SK-N-SH (cell line): Measurements from ENCODE around the gene COL5A1.

Experiments used
- CTCF ChIP-seq: fragments of 200-600 bp; sonication (generic); IDR thresholded peaks from 2 replicates; pipeline ENCODE4 v1.6.1; 2017; ENCODE audit warnings: antibody characterized with exemption, mild to moderate bottlenecking, moderate library complexity
- FOXM1 ChIP-seq: IDR thresholded peaks from 2 replicates; pipeline ENCODE4 v1.4.0; 2012; ENCODE audit warnings: low read depth, mild to moderate bottlenecking
- MXI1 ChIP-seq: IDR thresholded peaks from 2 replicates; pipeline ENCODE4 v1.6.1; 2012; ENCODE audit warnings: mild to moderate bottlenecking, low read depth, low read length, improper control_type of control experiment
- RAD21 ChIP-seq: IDR thresholded peaks from 2 replicates; pipeline ENCODE4 v1.6.1; 2012; ENCODE audit warnings: mild to moderate bottlenecking, low read length
- REST ChIP-seq: IDR thresholded peaks from 2 replicates; pipeline ENCODE4 v1.6.1; 2012; ENCODE audit warnings: mild to moderate bottlenecking, low read depth, low read length, moderate library complexity
- SIN3A ChIP-seq: IDR thresholded peaks from 2 replicates; pipeline ENCODE4 v1.6.1; 2012; ENCODE audit warnings: low read depth, mild to moderate bottlenecking, low read length, moderate library complexity, borderline replicate concordance
- TF ChIP-seq, protein P1 (sequence below): IDR thresholded peaks from 2 replicates; pipeline ENCODE4 v1.4.0; 2012; ENCODE audit warnings: low read depth

DNA sequence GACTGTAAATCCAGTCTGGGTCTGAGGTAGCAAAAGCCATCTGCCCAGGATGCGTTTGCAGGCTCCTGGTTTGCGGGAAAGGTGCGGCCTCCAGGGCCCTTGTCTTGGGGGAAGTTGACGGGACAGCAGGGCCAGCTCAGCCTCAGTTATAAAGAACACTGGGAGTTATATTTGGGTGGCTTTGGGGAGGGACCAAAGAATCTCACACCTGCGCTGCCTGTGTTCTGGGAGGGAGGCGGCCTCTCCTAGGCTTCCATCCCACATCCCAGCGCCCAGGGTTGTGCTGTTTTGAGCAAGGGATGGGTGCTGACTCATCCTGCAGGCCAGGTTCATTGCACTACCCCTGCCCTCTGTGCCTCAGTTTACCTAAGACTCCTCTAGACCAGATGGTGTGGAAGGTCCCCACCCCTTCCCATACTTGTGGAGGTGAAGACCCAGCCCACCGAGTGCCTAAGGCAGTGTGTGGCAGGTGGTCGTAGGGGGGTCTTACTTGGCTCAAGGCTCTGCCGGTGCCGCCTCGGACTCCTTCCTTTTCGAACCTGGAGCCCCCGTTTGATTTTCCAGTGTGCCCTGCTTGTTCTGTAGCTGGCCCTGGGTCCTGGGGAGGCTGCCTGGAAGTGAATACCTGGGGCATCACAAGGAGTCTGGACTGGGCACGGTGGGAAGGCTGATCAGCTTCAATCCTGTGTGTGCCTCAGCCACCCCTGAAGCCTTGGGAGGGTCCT lies 199.7 kb downstream of the COL5A1 start:
- TF ChIP-seq CTCF (no peak), RAD21 (no peak), REST (no peak), MXI1 (no peak), FOXM1 (no peak), SIN3A (no peak)
- TF ChIP-seq, protein P1, sequence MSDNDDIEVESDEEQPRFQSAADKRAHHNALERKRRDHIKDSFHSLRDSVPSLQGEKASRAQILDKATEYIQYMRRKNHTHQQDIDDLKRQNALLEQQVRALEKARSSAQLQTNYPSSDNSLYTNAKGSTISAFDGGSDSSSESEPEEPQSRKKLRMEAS, result no peak
